ENCODE measurements around the gene FAM117A. TPM values are rescaled to one million over a fixed set of nuclear protein-coding genes. Genes with fewer than 3 reads are reported as not detected.

Gene FAM117A
- total and polyA plus RNA-seq, 2 of the 4 experiments (the other 2 are of a cell fraction): 0.72 to 3.4 TPM

DNA sequence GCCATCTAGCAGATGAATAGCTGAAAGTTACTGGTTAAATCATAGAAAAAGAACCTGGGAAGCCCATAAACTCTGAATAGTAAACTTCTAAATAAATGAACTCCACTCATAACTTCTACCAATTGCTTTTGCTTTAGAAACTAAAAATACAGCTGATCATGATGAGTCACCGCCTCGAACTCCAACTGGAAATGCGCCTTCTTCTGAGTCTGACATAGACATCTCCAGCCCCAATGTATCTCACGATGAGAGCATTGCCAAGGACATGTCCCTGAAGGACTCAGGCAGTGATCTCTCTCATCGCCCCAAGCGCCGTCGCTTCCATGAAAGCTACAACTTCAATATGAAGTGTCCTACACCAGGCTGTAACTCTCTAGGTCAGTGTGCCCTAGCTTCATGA, 34.3 kb upstream of the FAM117A start:
- Histone ChIP-seq H3K27me3 (ENCODE audit: control insufficient read depth, insufficient read depth, low read length) (no peaks in the 10 kb centered on the region), H4K91ac (ENCODE audit: insufficient read depth, low read depth, low read length) (no peak overlapping the region), H3K14ac (replicated peaks; ENCODE audit: low read depth, low read length) (no peak overlapping the region), H4K8ac (ENCODE audit: low read depth in 2 of 2, low read length in 2 of 2) (no peak overlapping the region), H3K9me3 (ENCODE audit: control insufficient read depth, insufficient read depth, low read length) (no peaks in the 10 kb centered on the region), H3K23ac (ENCODE audit: low read depth, low read length) (no peak overlapping the region), H2AFZ (replicated peaks; ENCODE audit: low read length, poor library complexity) (no peak overlapping the region), H4K5ac (ENCODE audit: low read depth, low read length) (no peak overlapping the region), H3K36me3 (ENCODE audit: control insufficient read depth, insufficient read depth, low read length) (peaks cover 41% of the 10 kb centered on the region), H4K20me1 (ENCODE audit: insufficient read depth, low read length) (peaks cover 39% of the 10 kb centered on the region; the same call in 1 of the 2 replicates), H2BK20ac (ENCODE audit: low read depth, low read length) (no peak overlapping the region), H3K4ac (ENCODE audit: low read depth, low read length) (no peak overlapping the region), H2BK120ac (ENCODE audit: low read depth, low read length) (no peak overlapping the region), H2AK9ac (replicated peaks; ENCODE audit: low read depth, low read length, poor library complexity) (no peak overlapping the region), H2AK5ac (ENCODE audit: low read depth, low read length) (no peak overlapping the region), H3K56ac (ENCODE audit: extremely low read depth, insufficient read depth, low read length) (no peak overlapping the region), H3K18ac (ENCODE audit: low read depth, low read length) (no peak overlapping the region), H3K79me1 (ENCODE audit: low read depth in 1 of 2, low read length in 2 of 2) (peaks cover 28 to 69% of the 10 kb centered on the region in 2 experiments), H3K9ac (ENCODE audit: low read depth, low read length) (no peak overlapping the region), H3K4me1 (ENCODE audit: control insufficient read depth, insufficient read depth, low read length) (0 out of 2 replicates have a peak, but pooled peaks cover 2% of the 10 kb centered on the region), H2BK5ac (ENCODE audit: low read depth, low read length, poor library complexity, severe bottlenecking) (no peak overlapping the region), H3K4me2 (ENCODE audit: low read depth, low read length) (no peak overlapping the region), H3K9me1 (ENCODE audit: insufficient read depth, low read length) (peaks cover 5% of the 10 kb centered on the region), H3K4me3 (ENCODE audit: insufficient read depth, low read depth, low read length) (no peak overlapping the region), H2BK15ac (ENCODE audit: low read depth, low read length) (no peak overlapping the region), H3K27ac (ENCODE audit: insufficient read depth, low read length) (no peak overlapping the region)
- TF ChIP-seq BHLHE40 (IDR thresholded peaks at IDR 0.05; ENCODE audit: low read depth, low read length) (no peak), FOS (IDR thresholded peaks at IDR 0.05; ENCODE audit: low read depth, low read length) (peak; percentile 34; the same call in 1 of the 2 replicates), RCOR1 (IDR thresholded peaks at IDR 0.05; ENCODE audit: insufficient replicate concordance, low read length) (no peak), MAZ (IDR thresholded peaks at IDR 0.05; ENCODE audit: borderline replicate concordance, low read depth, low read length) (no peak)
- WGBS, 2 experiments (ENCODE audit: extremely low coverage in 2 of 2, insufficient read length in 1 of 2): no CpG with 5 or more reads among the region's 8 CpGs
- dilution Hi-C loops (cut with HindIII; ENCODE audit: low sequenced_read_pairs, unreplicated experiment): no loop called here
- ChIA-PET CTCF (interaction anchor here (1.8 kb wide), 1 partner anchor 13 kb away, joined by 5 read pairs; no protein-coding TSS in a partner anchor), POLR2A (ENCODE audit: unreplicated experiment) (interaction anchor here (1.2 kb wide), 1 partner anchor 10 kb away, joined by 4 read pairs; no protein-coding TSS in a partner anchor)
- no TSS peak for BruUV-seq (replicated peaks)
- intact Hi-C loops (cut with micrococcal nuclease): no loop called here
- ATAC-seq (ENCODE audit: low read depth) (peak; percentile 44), DNase-seq (peak; percentile 71)
- in situ Hi-C loops (cut with MboI; ENCODE audit: low sequenced_read_pairs): no loop called here
